ENCODE results near the gene MRTFA.

GRCh38 chr22:40417041-40417440 is 219.5 kb downstream of the MRTFA start:
- TF ChIP-seq CTCF (IDR thresholded peaks at IDR 0.05), result no peak
- no peak for TF ChIP-seq POLR2A (IDR thresholded peaks at IDR 0.05)
